ENCODE measurements around the gene ATP5F1B.

DNA sequence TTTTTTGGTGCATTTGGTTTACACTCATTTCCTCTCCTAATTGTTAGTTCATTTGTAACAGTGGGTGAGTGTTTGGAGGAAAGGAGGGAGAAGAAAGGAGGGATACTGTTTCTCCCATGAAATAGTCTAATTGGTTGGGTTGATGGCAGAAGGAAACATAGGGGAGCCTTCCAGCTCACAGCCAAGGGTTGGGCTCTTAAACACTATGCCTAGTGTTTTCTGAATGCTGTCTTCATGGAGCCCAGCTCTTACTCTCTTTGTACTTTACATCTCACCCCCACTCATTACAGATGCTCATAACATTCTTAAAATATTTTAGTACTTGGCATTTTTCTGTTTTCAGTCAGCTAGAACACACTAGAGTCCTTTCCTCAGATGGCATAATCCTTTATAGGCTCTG lies 53.8 kb downstream of the ATP5F1B start:
- TF ChIP-seq EP300 (IDR thresholded peaks at IDR 0.05), result peak; percentile 20 to 70
- peak in 1 of 2 donors; percentile 28 for TF ChIP-seq POLR2A (IDR thresholded peaks at IDR 0.05)
- TF ChIP-seq, protein P1, sequence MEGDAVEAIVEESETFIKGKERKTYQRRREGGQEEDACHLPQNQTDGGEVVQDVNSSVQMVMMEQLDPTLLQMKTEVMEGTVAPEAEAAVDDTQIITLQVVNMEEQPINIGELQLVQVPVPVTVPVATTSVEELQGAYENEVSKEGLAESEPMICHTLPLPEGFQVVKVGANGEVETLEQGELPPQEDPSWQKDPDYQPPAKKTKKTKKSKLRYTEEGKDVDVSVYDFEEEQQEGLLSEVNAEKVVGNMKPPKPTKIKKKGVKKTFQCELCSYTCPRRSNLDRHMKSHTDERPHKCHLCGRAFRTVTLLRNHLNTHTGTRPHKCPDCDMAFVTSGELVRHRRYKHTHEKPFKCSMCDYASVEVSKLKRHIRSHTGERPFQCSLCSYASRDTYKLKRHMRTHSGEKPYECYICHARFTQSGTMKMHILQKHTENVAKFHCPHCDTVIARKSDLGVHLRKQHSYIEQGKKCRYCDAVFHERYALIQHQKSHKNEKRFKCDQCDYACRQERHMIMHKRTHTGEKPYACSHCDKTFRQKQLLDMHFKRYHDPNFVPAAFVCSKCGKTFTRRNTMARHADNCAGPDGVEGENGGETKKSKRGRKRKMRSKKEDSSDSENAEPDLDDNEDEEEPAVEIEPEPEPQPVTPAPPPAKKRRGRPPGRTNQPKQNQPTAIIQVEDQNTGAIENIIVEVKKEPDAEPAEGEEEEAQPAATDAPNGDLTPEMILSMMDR (IDR thresholded peaks at IDR 0.05), result no peak

Data from tibial nerve (tissue), 4 donors.